ENCODE data around the gene GASK1A.

GASK1A gene

GRCh38 chr3:43071313-43071893 is 92.3 kb downstream of the GASK1A start:
- no peak for DNase-seq

- no peak for DNase-seq
Measured at GRCh38 chr3:43072361-43072760, 93.2 kb downstream of the GASK1A start.

- DNase-seq: no peak
Measured at GRCh38 chr3:43073116-43073835, 94.2 kb downstream of the GASK1A start.

- DNase-seq: no peak
Measured at GRCh38 chr3:43073836-43074220, 94.7 kb downstream of the GASK1A start.

- no peak for DNase-seq
Measured at GRCh38 chr3:43074482-43074881, 95.4 kb downstream of the GASK1A start.

- no peak for DNase-seq
Measured at GRCh38 chr3:43074901-43075689, 96.0 kb downstream of the GASK1A start.

GRCh38 chr3:43075904-43076661 is 97.0 kb downstream of the GASK1A start:
- no peak for DNase-seq

- no peak for DNase-seq
Measured at GRCh38 chr3:43076857-43077256, 97.7 kb downstream of the GASK1A start.

GRCh38 chr3:43077261-43077660 is 98.2 kb downstream of the GASK1A start:
- no peak for DNase-seq

GRCh38 chr3:43077707-43078106 is 98.6 kb downstream of the GASK1A start:
- no peak for DNase-seq

- DNase-seq: no peak
Measured at GRCh38 chr3:43079536-43080332, 100.6 kb downstream of the GASK1A start.

- DNase-seq: no peak
Measured at GRCh38 chr3:43080726-43081568, 101.8 kb downstream of the GASK1A start.

GRCh38 chr3:43081796-43082195 is 102.7 kb downstream of the GASK1A start:
- no peak for DNase-seq

- no peak for DNase-seq
Measured at GRCh38 chr3:43082457-43082856, 103.3 kb downstream of the GASK1A start.

- no peak for DNase-seq
Measured at GRCh38 chr3:43086460-43087165, 107.5 kb downstream of the GASK1A start.

- DNase-seq: no peak
Measured at GRCh38 chr3:43087249-43087776, 108.2 kb downstream of the GASK1A start.

GRCh38 chr3:43089081-43089480 is 110.0 kb downstream of the GASK1A start:
- DNase-seq: no peak

GRCh38 chr3:43090238-43090637 is 111.1 kb downstream of the GASK1A start:
- no peak for DNase-seq

GRCh38 chr3:43091481-43091880 is 112.4 kb downstream of the GASK1A start:
- no peak for DNase-seq

GRCh38 chr3:43093006-43093405 is 113.9 kb downstream of the GASK1A start:
- no peak for DNase-seq

- no peak for DNase-seq
Measured at GRCh38 chr3:43093974-43094373, 114.9 kb downstream of the GASK1A start.

Data from DMS 273 treated with DMSO at 0.1 percent for 48 hours (cell line).